Liver (tissue), 3 donors: Measurements from ENCODE around the gene MALRD1.
"Not testable (repeated sequence)": the region's sequence is repeated elsewhere in the genome, so short reads cannot be mapped to it uniquely, and the experiment has no call there.

Experiments used
- EGR1 ChIP-seq, 2 donors: IDR thresholded peaks; 2 replicates each; pipeline ENCODE4 v1.6.1; 2016 to 2018; ENCODE audit warnings: antibody characterized with exemption in 2 of 2, low read depth in 2 of 2
- TAF1 ChIP-seq: conservative IDR thresholded peaks from 2 replicates; pipeline ENCODE4 v1.6.1; 2016; ENCODE audit warnings: antibody characterized with exemption, mild to moderate bottlenecking
- TF ChIP-seq, protein P1 (sequence below): fragments of 150-350 bp; IDR thresholded peaks from 2 replicates; pipeline ENCODE4 v1.5.1; 2017; ENCODE audit warnings: improper control_type of control experiment, low read depth, low read length; ENCODE audit not compliant: missing input control
- donor health status: healthy.
- donor health status: healthy.

DNA sequence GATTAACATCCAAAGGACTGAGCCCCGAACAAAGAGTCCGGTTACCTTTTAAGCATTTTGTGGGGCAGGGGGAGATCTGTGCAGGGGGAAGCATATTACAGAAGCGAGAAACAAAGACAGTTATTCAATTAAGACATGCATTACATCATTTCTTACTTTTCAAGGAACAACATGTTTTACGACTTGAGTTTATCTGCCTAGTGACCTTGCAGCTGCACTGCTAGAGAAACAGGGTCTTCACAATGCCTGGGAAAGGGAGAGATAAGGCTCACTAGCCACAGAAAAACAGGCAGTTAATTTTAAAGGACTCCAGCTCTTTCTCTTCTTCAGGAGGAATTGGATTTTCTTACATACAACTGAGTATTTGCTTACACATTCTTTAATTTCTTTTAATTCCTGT, 693.5 kb downstream of the MALRD1 start:
- TF ChIP-seq EGR1 (IDR thresholded peaks at IDR 0.05; ENCODE audit: low read depth in 2 of 2); TAF1: not testable (repeated sequence)
- TF ChIP-seq, protein P1, sequence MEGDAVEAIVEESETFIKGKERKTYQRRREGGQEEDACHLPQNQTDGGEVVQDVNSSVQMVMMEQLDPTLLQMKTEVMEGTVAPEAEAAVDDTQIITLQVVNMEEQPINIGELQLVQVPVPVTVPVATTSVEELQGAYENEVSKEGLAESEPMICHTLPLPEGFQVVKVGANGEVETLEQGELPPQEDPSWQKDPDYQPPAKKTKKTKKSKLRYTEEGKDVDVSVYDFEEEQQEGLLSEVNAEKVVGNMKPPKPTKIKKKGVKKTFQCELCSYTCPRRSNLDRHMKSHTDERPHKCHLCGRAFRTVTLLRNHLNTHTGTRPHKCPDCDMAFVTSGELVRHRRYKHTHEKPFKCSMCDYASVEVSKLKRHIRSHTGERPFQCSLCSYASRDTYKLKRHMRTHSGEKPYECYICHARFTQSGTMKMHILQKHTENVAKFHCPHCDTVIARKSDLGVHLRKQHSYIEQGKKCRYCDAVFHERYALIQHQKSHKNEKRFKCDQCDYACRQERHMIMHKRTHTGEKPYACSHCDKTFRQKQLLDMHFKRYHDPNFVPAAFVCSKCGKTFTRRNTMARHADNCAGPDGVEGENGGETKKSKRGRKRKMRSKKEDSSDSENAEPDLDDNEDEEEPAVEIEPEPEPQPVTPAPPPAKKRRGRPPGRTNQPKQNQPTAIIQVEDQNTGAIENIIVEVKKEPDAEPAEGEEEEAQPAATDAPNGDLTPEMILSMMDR = not testable (repeated sequence)
